T-cell (primary cell): ENCODE data around the gene MTLN. TPM values are rescaled to one million over a fixed set of nuclear protein-coding genes. Genes with fewer than 3 reads are reported as not detected.
A peak's percentile ranks its signal among the peaks of the same experiment; 100 is the strongest.
"Not testable (repeated sequence)": the region's sequence is repeated elsewhere in the genome, so short reads cannot be mapped to it uniquely, and the experiment has no call there.

Source experiments
- ATAC-seq, 4 experiments: fragments of 200-7000 bp in 3 of 4; fragments of 150-1000 bp in 1 of 4; cut with Tn5 transposase; replicated peaks in 1 of 4; 1 replicate in 3 of 4; 2 replicates in 1 of 4; pipeline ENCODE4 v1.10.0; 2021; ENCODE audit warnings: moderate library complexity in 3 of 4, mild to moderate bottlenecking in 2 of 4, moderate number of reproducible peaks in 1 of 4
- CTCF ChIA-PET, 2 donors: fragments of 300-600 bp; sonication (Branson Sonifier 250); formaldehyde crosslinking; loops; one replicate each; lab custom pipeline; 2022; ENCODE audit warnings: antibody characterized with exemption in 2 of 2; lab: Charles Lee
- POLR2A ChIA-PET, 2 donors: fragments of 300-600 bp; sonication (Branson Sonifier 250); formaldehyde crosslinking; loops; one replicate each; lab custom pipeline; 2022; ENCODE audit warnings: antibody characterized with exemption in 2 of 2; lab: Charles Lee
- DNase-seq, 35 experiments: peaks; one replicate each; pipeline versions ENCODE4 v3.0.0 to v3.0.0-alpha.2; 2013 to 2023
- H3K27ac ChIP-seq: one replicate; pipeline ENCODE4 v1.5.1; 2013; ENCODE audit warnings: low read length
- H3K27me3 ChIP-seq, 2 experiments: replicated peaks in 1 of 2; 1 replicate in 1 of 2; 2 replicates in 1 of 2; pipeline versions ENCODE4 v1.6.1 to v1.7.0; 2013; ENCODE audit warnings: low read length in 1 of 2, mixed read lengths in 1 of 2; ENCODE audit not compliant: control insufficient read depth in 2 of 2, insufficient read depth in 2 of 2; ENCODE audit errors: extremely low read depth in 1 of 2
- H3K36me3 ChIP-seq, 2 donors: 1 replicate in 1 of 2; 2 replicates in 1 of 2; pipeline versions ENCODE4 v1.6.1 to v1.7.0; 2013; ENCODE audit warnings: low read length in 1 of 2; ENCODE audit not compliant: control insufficient read depth in 2 of 2, insufficient read depth in 1 of 2; ENCODE audit errors: extremely low read depth in 1 of 2
- H3K4me1 ChIP-seq, 2 experiments: 1 replicate in 1 of 2; 2 replicates in 1 of 2; pipeline versions ENCODE4 v1.6.1 to v1.7.0; 2013; ENCODE audit warnings: low read length in 2 of 2, mixed read lengths in 1 of 2; ENCODE audit not compliant: insufficient read depth in 2 of 2, control insufficient read depth in 1 of 2; ENCODE audit errors: extremely low read depth in 1 of 2
- H3K4me3 ChIP-seq, 2 donors: 1 replicate in 1 of 2; 2 replicates in 1 of 2; pipeline versions ENCODE4 v1.5.1 to v1.7.0; 2013; ENCODE audit warnings: mild to moderate bottlenecking in 2 of 2, low read length in 1 of 2, moderate library complexity in 1 of 2; ENCODE audit not compliant: control insufficient read depth in 1 of 2; ENCODE audit errors: extremely low read depth in 1 of 2
- H3K9me3 ChIP-seq: 2 replicates; pipeline ENCODE4 v1.7.0; 2013
- H3K27ac Mint-ChIP-seq, 2 donors: one replicate each; pipeline ENCODE4 v1.8.0; 2020 to 2021; ENCODE audit warnings: mild to moderate bottlenecking in 2 of 2, mixed read lengths in 2 of 2
- H3K27me3 Mint-ChIP-seq, 2 donors: one replicate each; pipeline ENCODE4 v1.8.0; 2021 to 2022; ENCODE audit warnings: mixed read lengths in 2 of 2
- H3K36me3 Mint-ChIP-seq: one replicate; pipeline ENCODE4 v1.8.0; 2021; ENCODE audit warnings: mixed read lengths
- H3K4me1 Mint-ChIP-seq, 3 donors: one replicate each; pipeline ENCODE4 v1.8.0; 2020 to 2022; ENCODE audit warnings: mixed read lengths in 3 of 3, mild to moderate bottlenecking in 1 of 3
- H3K4me3 Mint-ChIP-seq, 3 donors: one replicate each; pipeline ENCODE4 v1.8.0; 2020 to 2022; ENCODE audit warnings: mild to moderate bottlenecking in 3 of 3, mixed read lengths in 3 of 3, moderate library complexity in 3 of 3
- H3K9me3 Mint-ChIP-seq, 3 donors: one replicate each; pipeline ENCODE4 v1.8.0; 2020 to 2022; ENCODE audit warnings: mixed read lengths in 3 of 3
- WGBS: methylation state at CpG from one replicate; pipeline ENCODE4 v1.1.5; 2013; ENCODE audit warnings: missing lambda C conversion rate; ENCODE audit not compliant: insufficient coverage; 5-methylcytosine and 5-hydroxymethylcytosine counted together
- total RNA-seq, 35 experiments: library from RNA in 6 of 35; stranded (reverse) in 6 of 35; fragments of 120-200 nt in 1 of 35; gene quantifications; one replicate each; pipeline versions ENCODE4 v1.2.1 to v1.2.4 and lab custom pipeline; 2013 to 2026

MTLN gene
- total RNA-seq, 5 donors from 2014 or later (not counting 1 experiment from before 2014, with no cell fraction given): 18.0 to 40.5 (median 21.9) TPM

DNA sequence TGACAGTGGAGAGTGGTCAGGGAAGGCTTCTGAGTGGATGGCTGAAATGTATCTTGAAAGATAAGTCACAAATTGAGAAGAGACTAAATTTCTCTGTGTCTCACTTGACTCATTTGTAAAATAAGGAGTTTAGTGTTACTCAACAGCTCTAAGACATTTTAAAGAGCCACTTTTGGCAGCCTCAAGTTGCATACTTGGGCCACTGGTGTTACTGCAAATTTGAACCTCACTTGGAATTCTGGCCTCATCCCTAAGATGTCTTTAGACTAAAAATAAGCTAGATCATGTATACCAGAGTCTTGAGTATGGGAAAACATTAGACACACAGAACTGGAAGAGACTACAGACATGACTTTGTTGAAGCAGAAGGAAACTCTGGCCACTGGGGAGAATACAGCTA, 4.5 kb upstream of the MTLN start:
- Mint-ChIP-seq H3K4me3 (no peak overlapping the region), H3K27me3 (peaks cover 54 to 58% of the 10 kb centered on the region in 2 donors), H3K36me3 (no peaks in the 10 kb centered on the region), H3K27ac (no peak overlapping the region), H3K9me3 (no peaks in the 10 kb centered on the region), H3K4me1 (peaks cover 5 to 8% (median 7%) of the 10 kb centered on the region in 3 donors)
- Histone ChIP-seq H3K36me3 (no peaks in the 10 kb centered on the region), H3K27ac (no peak overlapping the region), H3K27me3 (peaks cover 3 to 8% of the 10 kb centered on the region in 2 experiments), H3K4me3 (no peak overlapping the region), H3K4me1 (peaks cover 0 to 2% of the 10 kb centered on the region in 2 experiments), H3K9me3 (no peaks in the 10 kb centered on the region)
- ChIA-PET POLR2A (no interaction called here), CTCF (no interaction called here)
- ATAC-seq (no peak), DNase-seq (no peak)

DNA sequence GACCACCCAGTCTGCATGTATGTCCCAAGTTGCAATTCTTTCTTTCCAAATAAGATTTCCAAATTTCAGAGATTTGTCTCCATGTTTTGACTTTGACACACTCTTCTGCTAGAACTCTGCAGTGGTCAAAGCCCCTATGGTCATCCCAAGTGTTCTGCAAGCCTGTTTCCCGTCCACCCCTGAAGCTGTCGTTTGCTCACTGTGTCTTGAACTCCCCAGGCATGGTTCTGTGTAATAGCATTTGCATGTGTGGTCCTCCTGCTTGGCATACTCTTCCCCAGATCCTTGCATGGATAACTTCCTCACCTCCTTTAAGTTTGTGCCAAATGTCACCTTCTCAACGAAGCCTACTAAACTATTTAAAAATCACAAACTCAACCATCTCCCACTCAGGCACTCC, 3.9 kb upstream of the MTLN start:
- Histone ChIP-seq H3K27me3 (peaks cover 3 to 8% of the 10 kb centered on the region in 2 experiments), H3K9me3 (no peaks in the 10 kb centered on the region), H3K4me1 (peaks cover 2 to 3% of the 10 kb centered on the region in 2 experiments), H3K4me3 (no peak overlapping the region), H3K36me3 (peaks cover 0 to under 1% of the 10 kb centered on the region in 2 donors), H3K27ac (no peak overlapping the region)
- ATAC-seq (no peak), DNase-seq (no peak)
- Mint-ChIP-seq H3K36me3 (no peaks in the 10 kb centered on the region), H3K4me1 (peaks cover 10 to 12% (median 12%) of the 10 kb centered on the region in 3 donors), H3K27ac (no peak overlapping the region), H3K9me3 (no peaks in the 10 kb centered on the region), H3K4me3 (no peak overlapping the region), H3K27me3 (peaks cover 51 to 54% of the 10 kb centered on the region in 2 donors)
- WGBS: 61% methylated on average over 3 of the region's 3 CpGs
- ChIA-PET POLR2A (no interaction called here), CTCF (no interaction called here)

DNA sequence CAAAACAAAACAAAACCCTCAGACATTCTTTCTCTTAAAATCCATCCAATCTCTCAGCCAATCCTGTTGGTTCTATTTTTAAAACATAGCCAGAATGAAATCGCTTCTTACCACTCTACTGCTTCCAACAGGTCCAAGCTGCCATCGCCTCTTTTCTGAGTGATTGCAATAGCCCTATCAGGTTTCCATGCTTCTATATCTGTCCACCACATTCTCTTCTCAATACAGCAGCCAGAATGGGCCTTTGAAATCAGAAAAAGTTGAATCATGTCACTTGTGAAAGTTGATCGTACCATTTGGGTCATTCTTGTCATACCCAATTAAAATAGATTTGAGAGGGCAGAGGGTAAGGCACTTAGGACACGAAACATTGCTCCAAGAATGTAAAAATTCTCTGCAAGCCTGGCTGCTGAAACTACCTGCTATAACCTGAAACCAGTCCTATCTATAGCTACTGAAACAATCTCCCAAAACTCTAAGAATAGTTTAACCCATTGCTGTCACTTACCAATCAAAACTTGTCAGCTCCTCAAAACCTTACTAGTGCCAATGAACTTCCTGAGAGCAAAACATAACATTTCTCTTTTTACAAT, 3.3 kb upstream of the MTLN start:
- no peak for ATAC-seq
- ChIA-PET CTCF (no interaction called here), POLR2A (no interaction called here)
- Mint-ChIP-seq H3K4me3 (no peak overlapping the region), H3K27me3 (peaks cover 51 to 53% of the 10 kb centered on the region in 2 donors), H3K36me3 (no peaks in the 10 kb centered on the region), H3K4me1 (peaks cover 12 to 14% (median 13%) of the 10 kb centered on the region in 3 donors), H3K27ac (no peak overlapping the region), H3K9me3 (no peaks in the 10 kb centered on the region)
- Histone ChIP-seq H3K27me3 (peaks cover 3 to 8% of the 10 kb centered on the region in 2 experiments), H3K9me3 (no peaks in the 10 kb centered on the region), H3K4me1 (peaks cover 3 to 4% of the 10 kb centered on the region in 2 experiments), H3K27ac (no peak overlapping the region), H3K36me3 (peaks cover 0 to 5% of the 10 kb centered on the region in 2 donors), H3K4me3 (no peak overlapping the region)
- DNase-seq: no peak
- 92% methylated on average over 2 of the region's 4 CpGs for WGBS

DNA sequence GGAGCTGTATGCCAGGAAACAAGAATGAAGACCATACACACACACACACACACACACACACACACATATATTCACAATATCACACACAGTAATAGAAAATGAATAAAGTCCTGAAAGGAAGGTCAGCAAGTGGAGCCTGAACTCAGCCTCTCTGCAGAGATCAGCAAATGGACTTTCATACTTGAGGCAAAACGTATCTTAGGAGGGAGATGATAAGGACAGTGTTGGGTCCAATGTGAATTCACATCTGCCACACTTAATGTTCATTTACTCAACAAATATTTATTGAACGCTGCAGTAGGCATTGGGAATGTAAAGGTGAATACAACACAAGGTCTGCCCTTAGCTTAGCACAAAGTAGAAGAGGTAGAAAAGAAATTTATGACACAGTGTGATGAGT, 2.7 kb upstream of the MTLN start:
- H3K27me3 Mint-ChIP-seq: peaks cover 48 to 51% of the 10 kb centered on the region in 2 donors
- ATAC-seq: no peak

DNA sequence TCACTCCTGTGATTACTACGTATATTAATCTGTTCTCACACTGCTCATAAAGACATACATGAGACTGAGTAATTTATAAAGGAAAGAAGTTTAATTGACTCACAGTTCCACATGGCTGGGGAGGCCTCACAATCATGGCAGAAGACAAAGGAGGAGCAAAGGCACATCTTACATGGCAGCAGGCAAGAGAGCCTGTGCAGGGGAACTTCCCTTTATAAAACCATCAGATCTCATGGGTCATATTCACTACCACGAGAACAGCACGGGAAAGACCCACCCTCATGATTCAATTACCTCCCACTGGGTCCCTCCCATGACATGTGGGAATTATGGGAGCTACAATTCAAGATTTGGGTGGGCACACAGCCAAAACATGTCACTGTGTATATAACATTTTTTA, 1.2 kb upstream of the MTLN start:
- H3K4me1 ChIP-seq, CTCF ChIA-PET, POLR2A ChIA-PET, ATAC-seq, DNase-seq, H3K27ac ChIP-seq, H3K27me3 ChIP-seq, H3K9me3 Mint-ChIP-seq, H3K4me3 ChIP-seq, H3K9me3 ChIP-seq: not testable (repeated sequence)
- peaks cover 15% of the 10 kb centered on the region for H3K36me3 Mint-ChIP-seq
- H3K27me3 Mint-ChIP-seq: peaks cover 33 to 37% of the 10 kb centered on the region in 2 donors
- H3K4me1 Mint-ChIP-seq: peaks cover 20 to 31% (median 23%) of the 10 kb centered on the region in 3 donors
- peak overlapping the region in 1 of 2 donors; percentile 28 for H3K27ac Mint-ChIP-seq
- no CpG with 5 or more reads among the region's 3 CpGs for WGBS
- peaks cover 0 to 10% of the 10 kb centered on the region in 2 donors for H3K36me3 ChIP-seq
- peak overlapping the region in 1 of 3 donors; percentile 17 for H3K4me3 Mint-ChIP-seq

More for the DNA sequence above, 2.7 kb upstream of the MTLN start:
- Histone ChIP-seq H3K9me3 (no peaks in the 10 kb centered on the region), H3K27ac (no peak overlapping the region), H3K36me3 (peaks cover 0 to 5% of the 10 kb centered on the region in 2 donors), H3K4me3 (no peak overlapping the region), H3K27me3 (peaks cover 3 to 8% of the 10 kb centered on the region in 2 experiments), H3K4me1 (peaks cover 3 to 4% of the 10 kb centered on the region in 2 experiments)
- POLR2A ChIA-PET: no interaction called here
- no peak overlapping the region for H3K4me3 Mint-ChIP-seq
- peaks cover 3% of the 10 kb centered on the region for H3K36me3 Mint-ChIP-seq
- peaks cover 16 to 17% (median 16%) of the 10 kb centered on the region in 3 donors for H3K4me1 Mint-ChIP-seq
- CTCF ChIA-PET: no interaction called here
- WGBS: no CpG with 5 or more reads among the region's 2 CpGs
- no peak for DNase-seq
- no peaks in the 10 kb centered on the region for H3K9me3 Mint-ChIP-seq
- H3K27ac Mint-ChIP-seq: no peak overlapping the region

DNA sequence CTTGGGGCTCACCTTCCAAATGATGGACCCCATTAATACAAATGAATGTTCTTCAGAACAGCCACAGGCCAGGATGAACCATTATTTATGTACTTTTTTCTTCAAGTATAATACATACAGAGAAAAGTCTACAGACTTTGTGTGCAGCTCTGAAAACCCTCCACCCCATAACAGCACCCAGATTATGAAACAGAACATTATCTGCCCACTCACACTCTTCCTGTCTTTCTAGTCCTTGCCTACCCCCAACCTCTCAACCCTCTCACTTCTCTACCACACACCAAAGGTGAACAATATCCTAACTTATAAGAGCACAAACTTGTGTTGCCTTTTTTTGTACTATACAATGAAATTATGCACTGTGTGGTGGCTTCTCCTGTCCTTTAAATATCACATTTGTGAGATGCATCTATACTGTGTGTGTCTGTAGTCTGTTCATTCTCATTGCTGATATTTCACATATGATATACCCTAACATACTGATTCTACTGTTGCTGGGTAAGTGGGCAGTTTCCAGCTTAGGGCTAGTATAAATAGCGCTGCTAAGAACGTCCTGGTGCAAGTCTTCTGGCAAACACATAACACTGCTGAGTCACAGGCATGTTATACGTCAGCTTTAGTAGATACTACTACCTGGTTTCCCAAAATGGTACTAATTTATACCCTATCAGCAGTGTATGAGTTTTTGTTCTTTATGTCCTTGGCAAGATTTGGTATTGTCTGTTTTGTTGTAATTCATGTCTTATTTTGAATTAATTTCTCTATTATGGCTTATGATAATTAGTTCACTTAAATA, 6.5 kb downstream of the MTLN start:
- Histone ChIP-seq H3K4me3 (no peak overlapping the region), H3K27ac (no peak overlapping the region), H3K9me3 (no peaks in the 10 kb centered on the region), H3K36me3 (peaks cover 0 to 7% of the 10 kb centered on the region in 2 donors), H3K27me3 (no peaks in the 10 kb centered on the region), H3K4me1 (peaks cover 4 to 6% of the 10 kb centered on the region in 2 experiments)
- POLR2A ChIA-PET: no interaction called here
- no peaks in the 10 kb centered on the region for H3K9me3 Mint-ChIP-seq
- DNase-seq (no peak), ATAC-seq (no peak)
- CTCF ChIA-PET: no interaction called here
- H3K27ac Mint-ChIP-seq: no peak overlapping the region
- peaks cover 0 to 4% of the 10 kb centered on the region in 2 donors for H3K27me3 Mint-ChIP-seq
- 100% methylated on average over 1 of the region's 3 CpGs for WGBS
- H3K4me3 Mint-ChIP-seq: peak overlapping the region; percentile 83 to 97 (median 87)
- H3K36me3 Mint-ChIP-seq: peaks cover 15% of the 10 kb centered on the region
- peaks cover 27 to 38% (median 34%) of the 10 kb centered on the region in 3 donors for H3K4me1 Mint-ChIP-seq
